Measurements from ENCODE around the gene RASL10B. TPM values are rescaled to one million over a fixed set of nuclear protein-coding genes. Genes with fewer than 3 reads are reported as not detected.

Gene RASL10B
- total and polyA plus RNA-seq, 10 of the 15 experiments (the other 5 are each of a cell fraction or from before 2014, with no cell fraction given): not detected

DNA sequence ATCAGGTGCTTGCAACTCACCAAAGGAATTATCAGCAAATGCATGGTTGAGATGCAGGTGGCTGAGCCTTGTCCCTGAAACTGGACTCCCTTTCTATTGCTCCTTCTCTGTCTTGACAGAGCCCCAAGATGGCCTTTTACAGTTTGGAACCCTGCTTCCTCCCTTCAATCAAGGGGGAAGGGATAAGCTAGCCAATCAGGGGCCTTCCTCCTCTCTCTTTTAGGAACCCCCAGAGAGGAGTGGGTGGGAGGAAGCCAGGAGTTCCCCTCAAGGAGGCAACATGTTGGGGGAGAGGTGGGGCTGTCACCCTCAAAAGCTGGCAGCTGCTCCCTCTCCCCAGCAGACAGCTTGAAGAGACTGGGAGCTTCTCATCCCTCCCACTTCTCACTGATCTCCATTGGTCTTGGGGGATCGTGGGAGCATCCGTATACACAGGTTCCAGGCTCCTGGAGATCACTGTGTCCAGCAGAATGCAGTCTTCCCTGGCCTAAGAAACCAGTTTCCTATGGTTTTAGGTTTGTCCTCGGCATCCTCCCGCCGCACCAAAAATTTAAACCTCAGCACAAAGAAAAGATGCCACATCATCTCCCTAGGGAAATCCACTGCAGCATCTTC is 7.2 kb downstream of the RASL10B start:
- intact Hi-C loops (cut with micrococcal nuclease; ENCODE audit: unreplicated experiment) (no loop called here), in situ Hi-C loops (cut with MboI) (no loop called here)
- Histone ChIP-seq H3K27me3 (replicated peaks in 1 of 2; ENCODE audit: control insufficient read depth in 2 of 2, insufficient read depth in 2 of 2, low read length in 1 of 2) (peaks cover 0 to 3% of the 10 kb centered on the region in 2 experiments; a peak in 2 of 4 replicates), H4K20me1 (ENCODE audit: control insufficient read depth, insufficient read depth) (no peaks in the 10 kb centered on the region), H3K36me3 (ENCODE audit: control insufficient read depth in 2 of 2, insufficient read depth in 2 of 2, low read length in 1 of 2) (no peaks in the 10 kb centered on the region; a peak in 1 of 4 replicates), H3K27ac (ENCODE audit: control insufficient read depth, insufficient read depth) (no peak overlapping the region), H2AFZ (ENCODE audit: control insufficient read depth, low read depth, low read length) (no peak overlapping the region), H3K79me2 (ENCODE audit: control insufficient read depth, insufficient read depth, low read length) (no peaks in the 10 kb centered on the region), H3K4me1 (ENCODE audit: control insufficient read depth, insufficient read depth, low read length) (no peaks in the 10 kb centered on the region), H3K9ac (ENCODE audit: control insufficient read depth, insufficient read depth, low read length) (no peak overlapping the region), H3K4me3 (no peak overlapping the region), H3K4me2 (ENCODE audit: control insufficient read depth, insufficient read depth) (no peak overlapping the region), H3K9me3 (replicated peaks; ENCODE audit: control insufficient read depth, insufficient read depth, low read length) (no peaks in the 10 kb centered on the region)
- ChIA-PET POLR2A (no interaction called here), CTCF (interaction anchor here (1.2 to 1.4 kb wide), 2 partner anchors 9 to 125 kb away, joined by 3 to 5 read pairs; no protein-coding TSS in a partner anchor), SMC1A (ENCODE audit: uncharacterized antibody, unreplicated experiment) (interaction anchor here (1.2 kb wide), 1 partner anchor 8 kb away, joined by 5 read pairs; no protein-coding TSS in a partner anchor), RAD21 (ENCODE audit: unreplicated experiment) (no interaction called here)
- no peak for TF ChIP-seq RFX5 (IDR thresholded peaks at IDR 0.05; ENCODE audit: low read depth, low read length)
- no peak for TF ChIP-seq MXI1 (IDR thresholded peaks at IDR 0.05; ENCODE audit: low read depth, low read length)
- no peak for TF ChIP-seq KAT2A (conservative IDR thresholded peaks at IDR 0.05; ENCODE audit: control insufficient read depth, low read depth, low read length)
- no peak for TF ChIP-seq CREB1 (IDR thresholded peaks at IDR 0.05; ENCODE audit: low read depth)
- TF ChIP-seq SP1 (IDR thresholded peaks at IDR 0.05; ENCODE audit: low read depth, low read length): no peak
- no peak for TF ChIP-seq RELB (IDR thresholded peaks at IDR 0.05; ENCODE audit: low read depth)
- TF ChIP-seq TBL1XR1 (IDR thresholded peaks at IDR 0.05; ENCODE audit: low read depth, low read length): no peak
- TF ChIP-seq BCLAF1 (IDR thresholded peaks at IDR 0.05): no peak
- TF ChIP-seq FOXK2 (IDR thresholded peaks at IDR 0.05): no peak
- no peak for TF ChIP-seq FOXM1 (IDR thresholded peaks at IDR 0.05; ENCODE audit: low read depth, low read length)
- no peak for TF ChIP-seq CBFB (IDR thresholded peaks at IDR 0.05; ENCODE audit: low read depth)
- no peak for TF ChIP-seq HDAC2 (IDR thresholded peaks at IDR 0.05)
- no peak for TF ChIP-seq CREM (IDR thresholded peaks at IDR 0.05; ENCODE audit: low read depth)
- TF ChIP-seq TAF1 (IDR thresholded peaks at IDR 0.05; ENCODE audit: borderline replicate concordance, low read depth, low read length): no peak
- no peak for TF ChIP-seq ASH2L (IDR thresholded peaks at IDR 0.05; ENCODE audit: borderline replicate concordance, low read depth)
- TF ChIP-seq PAX8 (IDR thresholded peaks at IDR 0.05): no peak
- ATAC-seq (no peak), FAIRE-seq (no peak), DNase-seq (ENCODE audit: low read depth, low spot score) (no peak)
- WGBS (ENCODE audit: insufficient coverage, insufficient replicate concordance, low lambda C conversion rate, missing lambda C conversion rate): 54% methylated on average over 5 of the region's 5 CpGs
- no TSS peak for BruUV-seq (replicated peaks)

Measured in GM12878 (cell line).